Neuron (in vitro differentiated cells): ENCODE results near the gene RFC4.
"Not testable (repeated sequence)": the region's sequence is repeated elsewhere in the genome, so short reads cannot be mapped to it uniquely, and the experiment has no call there.

ENCODE experiments used
- H2AFZ ChIP-seq: one replicate; pipeline ENCODE4 v1.6.1; 2013; ENCODE audit warnings: low read depth, mild to moderate bottlenecking, inconsistent platforms, low read length, moderate library complexity
- H3K27me3 ChIP-seq: one replicate; pipeline ENCODE4 v1.6.1; 2013; ENCODE audit warnings: low read length; ENCODE audit not compliant: insufficient read depth
- H3K36me3 ChIP-seq: one replicate; pipeline ENCODE4 v1.6.1; 2013; ENCODE audit warnings: low read length; ENCODE audit not compliant: insufficient read depth
- H3K4me1 ChIP-seq: one replicate; pipeline ENCODE4 v1.6.1; 2013; ENCODE audit warnings: low read length; ENCODE audit not compliant: insufficient read depth
- H3K4me3 ChIP-seq: 2 replicates; pipeline ENCODE4 v1.5.1; 2013; ENCODE audit warnings: mild to moderate bottlenecking, low read length, moderate library complexity
- H3K9me3 ChIP-seq: one replicate; pipeline ENCODE4 v1.6.1; 2013; ENCODE audit warnings: low read length

Gene RFC4

GRCh38 chr3:186806089-186807055, at the start of gene RFC4:
Gene RFC4 (minus strand): TSS chr3:186806482. CDS start chr3:186804713, 1,769 bp downstream.
- no peaks in the 10 kb centered on the region for H3K27me3 ChIP-seq
- H2AFZ ChIP-seq, result peak within 1 kb of the TSS; percentile 90
- H3K9me3 ChIP-seq, result no peaks in the 10 kb centered on the region
- peaks cover 17% of the 10 kb centered on the region for H3K4me1 ChIP-seq
- peaks cover 20% of the 10 kb centered on the region for H3K36me3 ChIP-seq
- peak within 1 kb of the TSS; percentile 74 for H3K4me3 ChIP-seq

GRCh38 chr3:186854954-186855353, 48.7 kb upstream of the RFC4 start:
- Histone ChIP-seq H3K4me1 (no peaks in the 10 kb centered on the region), H3K4me3 (no peak overlapping the region), H3K36me3 (no peaks in the 10 kb centered on the region), H3K9me3 (no peaks in the 10 kb centered on the region), H3K27me3 (peaks cover 5% of the 10 kb centered on the region), H2AFZ (no peak overlapping the region)

GRCh38 chr3:186854146-186854545, 47.9 kb upstream of the RFC4 start:
- Histone ChIP-seq H3K27me3 (peaks cover 5% of the 10 kb centered on the region), H3K4me3 (no peak overlapping the region), H3K4me1 (no peaks in the 10 kb centered on the region), H2AFZ (no peak overlapping the region), H3K36me3 (no peaks in the 10 kb centered on the region), H3K9me3 (no peaks in the 10 kb centered on the region)

GRCh38 chr3:186852994-186853393, 46.7 kb upstream of the RFC4 start:
- no peaks in the 10 kb centered on the region for H3K36me3 ChIP-seq
- no peaks in the 10 kb centered on the region for H3K9me3 ChIP-seq
- H2AFZ ChIP-seq, result no peak overlapping the region
- H3K27me3 ChIP-seq, result peaks cover 5% of the 10 kb centered on the region
- H3K4me3 ChIP-seq, result no peak overlapping the region
- no peaks in the 10 kb centered on the region for H3K4me1 ChIP-seq

- H3K36me3 ChIP-seq, H3K9me3 ChIP-seq: not testable (repeated sequence)
Measured at GRCh38 chr3:186851835-186852234, 45.6 kb upstream of the RFC4 start.

GRCh38 chr3:186849374-186849975, 43.2 kb upstream of the RFC4 start:
- H3K27me3 ChIP-seq, result peaks cover 10% of the 10 kb centered on the region
- H2AFZ ChIP-seq, result no peak overlapping the region
- no peak overlapping the region for H3K4me3 ChIP-seq
- H3K36me3 ChIP-seq, result no peaks in the 10 kb centered on the region
- H3K9me3 ChIP-seq, result no peaks in the 10 kb centered on the region
- no peaks in the 10 kb centered on the region for H3K4me1 ChIP-seq

More at GRCh38 chr3:186851835-186852234, 45.6 kb upstream of the RFC4 start:
- H3K4me3 ChIP-seq, H2AFZ ChIP-seq, H3K27me3 ChIP-seq, H3K4me1 ChIP-seq: not testable (repeated sequence)

- no peaks in the 10 kb centered on the region for H3K4me1 ChIP-seq
- no peaks in the 10 kb centered on the region for H3K9me3 ChIP-seq
- peaks cover 10% of the 10 kb centered on the region for H3K27me3 ChIP-seq
- H3K36me3 ChIP-seq, result no peaks in the 10 kb centered on the region
- no peak overlapping the region for H2AFZ ChIP-seq
- H3K4me3 ChIP-seq, result no peak overlapping the region
Measured at GRCh38 chr3:186847437-186847836, 41.2 kb upstream of the RFC4 start.

- Histone ChIP-seq H3K9me3 (no peaks in the 10 kb centered on the region), H3K4me3 (no peak overlapping the region), H2AFZ (no peak overlapping the region), H3K36me3 (no peaks in the 10 kb centered on the region), H3K27me3 (peaks cover 15% of the 10 kb centered on the region), H3K4me1 (no peaks in the 10 kb centered on the region)
Measured at GRCh38 chr3:186845756-186846155, 39.5 kb upstream of the RFC4 start.

GRCh38 chr3:186844908-186845307, 38.6 kb upstream of the RFC4 start:
- no peaks in the 10 kb centered on the region for H3K36me3 ChIP-seq
- H3K4me1 ChIP-seq, result no peaks in the 10 kb centered on the region
- H3K4me3 ChIP-seq, result no peak overlapping the region
- H2AFZ ChIP-seq, result no peak overlapping the region
- peaks cover 15% of the 10 kb centered on the region for H3K27me3 ChIP-seq
- H3K9me3 ChIP-seq, result no peaks in the 10 kb centered on the region

GRCh38 chr3:186843039-186843432, 36.8 kb upstream of the RFC4 start:
- no peaks in the 10 kb centered on the region for H3K36me3 ChIP-seq
- H3K9me3 ChIP-seq, result no peaks in the 10 kb centered on the region
- H3K27me3 ChIP-seq, result peaks cover 15% of the 10 kb centered on the region
- H2AFZ ChIP-seq, result no peak overlapping the region
- no peaks in the 10 kb centered on the region for H3K4me1 ChIP-seq
- no peak overlapping the region for H3K4me3 ChIP-seq

GRCh38 chr3:186842426-186843038, 36.2 kb upstream of the RFC4 start, which contains the start of gene ADIPOQ:
Gene ADIPOQ (plus strand): TSS chr3:186842710. CDS start chr3:186853059, 10,349 bp downstream.
- Histone ChIP-seq H3K4me3 (no peak within 1 kb of the TSS), H3K36me3 (no peaks in the 10 kb centered on the region), H3K9me3 (no peaks in the 10 kb centered on the region), H2AFZ (no peak within 1 kb of the TSS), H3K4me1 (no peaks in the 10 kb centered on the region), H3K27me3 (peaks cover 14% of the 10 kb centered on the region)

- peaks cover 10% of the 10 kb centered on the region for H3K27me3 ChIP-seq
- no peak overlapping the region for H3K4me3 ChIP-seq
- no peak overlapping the region for H2AFZ ChIP-seq
- H3K36me3 ChIP-seq, result no peaks in the 10 kb centered on the region
- no peaks in the 10 kb centered on the region for H3K4me1 ChIP-seq
- no peaks in the 10 kb centered on the region for H3K9me3 ChIP-seq
Measured at GRCh38 chr3:186841620-186842019, 35.3 kb upstream of the RFC4 start.
